GM21515 (cell line): ENCODE results near the gene STAP1.

Experiments
- ATAC-seq: cut with Tn5 transposase; IDR thresholded peaks from one replicate; pipeline ENCODE4 v1.9.1; 2021; ENCODE audit not compliant: unreplicated experiment

The STAP1 gene

DNA sequence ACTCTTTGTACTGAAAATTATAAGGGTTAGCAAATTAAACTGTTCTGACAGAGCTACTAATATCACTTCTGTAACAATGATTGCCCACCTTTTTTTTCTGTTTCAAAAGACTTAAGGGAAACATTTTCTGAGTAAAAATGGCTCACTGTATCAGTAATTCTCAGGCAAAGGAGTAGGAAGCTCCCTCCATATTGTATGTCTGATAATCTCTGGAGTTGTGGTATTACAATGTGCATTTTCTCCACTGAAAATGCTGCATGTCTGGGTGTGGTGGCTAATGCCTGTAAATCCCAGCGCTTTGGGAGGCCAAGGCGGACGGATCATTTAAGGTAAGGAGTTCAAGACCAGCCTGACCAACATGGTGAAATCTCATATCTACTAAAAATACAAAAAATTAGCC is 4.4 kb upstream of the STAP1 start:
- ATAC-seq: no peak

DNA sequence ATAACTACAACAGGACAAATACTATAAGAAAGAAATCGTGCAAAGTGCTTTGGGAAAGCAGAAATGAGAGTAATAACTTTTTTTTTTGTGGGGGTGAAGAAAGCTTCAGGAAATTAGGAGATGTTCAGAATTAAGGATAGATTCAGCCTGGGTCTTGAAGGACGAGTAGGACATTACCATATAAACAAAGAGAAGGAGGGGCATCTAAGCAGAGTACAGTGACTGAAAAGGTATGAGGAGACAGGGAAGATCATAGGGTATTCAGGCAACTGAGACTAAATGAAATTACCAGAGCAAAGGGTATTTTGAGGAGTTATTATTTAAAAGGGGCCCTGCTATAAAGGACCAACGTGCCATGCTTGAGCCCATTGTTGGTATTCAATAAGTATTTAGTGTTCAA is 3.1 kb upstream of the STAP1 start:
- ATAC-seq: no peak

GRCh38 chr4:67556436-67556835 is 2.1 kb upstream of the STAP1 start:
- no peak for ATAC-seq

DNA sequence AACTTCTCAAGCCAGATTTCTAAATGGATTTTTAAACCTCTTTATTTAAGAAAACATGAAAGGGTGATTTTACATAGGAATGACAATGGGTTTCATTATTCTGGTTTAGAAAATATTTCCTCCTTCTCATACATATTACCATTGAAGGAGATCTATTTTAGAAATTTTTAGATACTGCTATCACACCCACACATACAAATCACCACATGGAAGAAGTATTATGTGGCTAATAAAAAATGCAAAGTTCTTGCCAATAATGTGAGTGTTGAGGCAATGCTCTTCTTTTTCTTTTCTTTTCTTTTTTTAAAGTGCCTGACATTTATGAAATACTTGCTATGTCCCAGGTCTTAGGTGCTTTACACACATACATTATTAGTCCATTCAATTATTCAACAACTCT is 6.8 kb downstream of the STAP1 start:
- ATAC-seq: no peak

- no peak for ATAC-seq
These were observed 7.8 kb downstream of the STAP1 start for GRCh38 chr4:67566335-67566734.

GRCh38 chr4:67568820-67569219 is 10.3 kb downstream of the STAP1 start:
- no peak for ATAC-seq

DNA sequence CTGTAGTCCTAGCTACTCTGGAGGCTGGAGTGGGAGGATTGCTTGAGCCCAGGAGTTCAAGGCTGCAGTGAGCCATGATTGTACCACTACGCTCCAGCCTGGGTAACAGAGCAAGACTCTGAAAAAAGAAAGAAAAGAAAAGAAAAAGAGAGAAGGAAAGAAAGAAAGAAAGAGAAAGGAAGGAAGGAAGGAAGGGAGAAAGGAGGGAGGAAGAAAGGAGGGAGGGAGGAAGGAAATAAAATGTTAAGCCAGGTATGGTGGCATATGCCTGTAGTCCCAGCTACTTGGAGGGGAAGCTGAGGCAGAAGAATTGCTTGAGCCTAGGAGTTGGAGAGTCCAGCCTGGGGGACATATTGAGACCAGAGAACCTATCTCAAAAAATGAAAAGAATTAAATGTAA is 12.0 kb downstream of the STAP1 start:
- ATAC-seq: no peak

- no peak for ATAC-seq
These were observed 13.4 kb downstream of the STAP1 start for GRCh38 chr4:67571975-67572374.

DNA sequence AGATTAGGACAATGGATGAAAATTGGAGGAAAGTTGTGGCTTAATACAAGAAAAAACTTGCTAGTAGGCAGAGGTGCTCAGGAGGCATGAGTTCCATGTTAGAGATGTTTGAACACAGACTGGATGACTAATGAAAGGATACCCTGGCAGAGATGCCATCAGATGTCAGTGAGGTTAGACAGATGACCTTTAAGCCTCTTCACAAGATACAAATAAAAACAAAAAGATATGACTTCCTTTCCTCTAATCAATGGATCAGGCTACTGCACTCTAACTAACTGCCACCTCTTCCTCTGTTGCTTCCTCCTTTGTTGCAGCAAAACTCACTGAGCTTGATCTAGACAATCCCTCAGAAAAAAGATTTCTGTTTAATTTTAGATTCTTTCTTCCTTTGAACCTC is 14.7 kb downstream of the STAP1 start:
- ATAC-seq: no peak

DNA sequence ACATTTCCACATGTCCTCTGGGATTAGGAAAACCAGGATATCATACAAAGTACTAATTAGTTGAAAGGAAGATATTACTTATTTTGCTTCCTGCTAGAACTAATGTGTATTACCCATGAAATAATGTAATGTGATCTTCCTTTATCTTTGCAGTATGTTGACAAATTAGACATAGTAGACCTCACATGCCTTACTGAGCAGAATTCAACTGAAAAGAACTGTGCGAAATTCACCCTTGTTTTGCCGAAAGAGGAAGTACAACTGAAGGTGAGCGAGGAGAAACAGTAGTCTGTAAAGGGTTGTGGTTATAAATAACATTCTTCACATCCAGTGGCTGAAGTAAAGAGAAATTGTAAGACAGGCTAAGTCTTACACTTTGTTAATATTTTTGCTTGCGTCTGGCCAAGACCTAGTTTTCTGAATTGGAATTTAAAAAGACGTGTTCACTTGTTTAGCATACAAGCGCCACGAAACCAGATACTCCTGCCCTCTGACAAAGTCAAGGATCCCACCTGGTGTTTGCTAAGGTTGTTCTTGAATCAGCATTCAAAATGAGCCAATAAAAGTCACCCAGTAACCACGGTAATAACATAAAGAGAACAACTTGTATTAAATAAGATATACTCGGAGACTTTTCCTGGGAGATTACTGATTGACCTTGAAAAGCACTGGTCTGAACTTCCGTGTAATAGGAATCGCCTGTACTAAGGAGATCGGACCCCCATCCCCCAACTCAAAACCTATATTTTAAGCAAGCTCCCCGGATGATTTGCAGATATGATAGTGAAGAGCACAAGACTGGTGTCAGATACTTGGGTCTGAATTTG is 16.9 kb downstream of the STAP1 start:
- ATAC-seq: peak; percentile 92

- ATAC-seq: peak; percentile 5
These were observed 17.5 kb downstream of the STAP1 start for GRCh38 chr4:67576059-67576466.

GRCh38 chr4:67576538-67576937 is 18.0 kb downstream of the STAP1 start:
- ATAC-seq: peak; percentile 40

GRCh38 chr4:67580577-67580976 is 22.1 kb downstream of the STAP1 start:
- ATAC-seq: peak; percentile 21

GRCh38 chr4:67581208-67581857 is 22.8 kb downstream of the STAP1 start:
- peak; percentile 46 for ATAC-seq

- no peak for ATAC-seq
These were observed 23.4 kb downstream of the STAP1 start for GRCh38 chr4:67581913-67582312.

DNA sequence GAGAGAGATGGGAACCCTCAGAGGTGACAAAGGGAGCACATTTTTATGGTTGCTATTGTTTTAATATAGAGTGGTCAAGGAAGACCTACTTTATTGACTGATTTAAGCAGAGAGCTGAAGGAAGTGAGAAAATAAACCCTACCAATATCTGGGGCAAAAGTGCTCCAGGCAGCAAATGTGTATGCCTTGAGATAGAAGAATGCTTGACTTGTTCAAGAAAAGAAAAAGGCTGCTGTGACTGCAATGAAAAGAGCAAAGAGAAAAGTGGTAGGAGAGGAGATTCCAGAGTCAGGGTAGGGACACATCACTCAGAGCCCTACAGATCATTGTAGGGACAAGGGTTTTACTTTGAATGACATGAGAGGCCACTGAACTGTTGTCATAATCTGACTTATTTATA is 26.0 kb downstream of the STAP1 start:
- no peak for ATAC-seq

DNA sequence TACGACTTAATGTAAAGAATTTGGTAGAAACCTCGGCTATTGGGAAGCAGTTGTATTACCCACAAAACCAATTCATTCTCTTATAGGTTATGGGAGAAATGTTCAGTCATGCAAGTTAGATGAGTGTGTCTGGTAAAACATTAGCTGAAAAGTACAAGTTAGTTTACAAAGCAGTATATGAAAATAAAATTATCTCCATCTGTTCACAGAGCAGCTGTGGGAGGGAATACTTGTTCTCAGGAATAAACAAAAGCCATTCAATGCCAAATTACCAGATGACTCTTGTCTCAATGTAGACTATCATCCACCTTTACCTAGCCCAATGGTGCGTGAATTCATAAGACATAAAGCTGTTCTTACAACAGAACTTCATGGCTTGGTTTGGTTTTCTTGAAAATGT is 28.6 kb downstream of the STAP1 start:
- ATAC-seq: no peak

- ATAC-seq: no peak
These were observed 35.2 kb downstream of the STAP1 start for GRCh38 chr4:67593741-67594175.

DNA sequence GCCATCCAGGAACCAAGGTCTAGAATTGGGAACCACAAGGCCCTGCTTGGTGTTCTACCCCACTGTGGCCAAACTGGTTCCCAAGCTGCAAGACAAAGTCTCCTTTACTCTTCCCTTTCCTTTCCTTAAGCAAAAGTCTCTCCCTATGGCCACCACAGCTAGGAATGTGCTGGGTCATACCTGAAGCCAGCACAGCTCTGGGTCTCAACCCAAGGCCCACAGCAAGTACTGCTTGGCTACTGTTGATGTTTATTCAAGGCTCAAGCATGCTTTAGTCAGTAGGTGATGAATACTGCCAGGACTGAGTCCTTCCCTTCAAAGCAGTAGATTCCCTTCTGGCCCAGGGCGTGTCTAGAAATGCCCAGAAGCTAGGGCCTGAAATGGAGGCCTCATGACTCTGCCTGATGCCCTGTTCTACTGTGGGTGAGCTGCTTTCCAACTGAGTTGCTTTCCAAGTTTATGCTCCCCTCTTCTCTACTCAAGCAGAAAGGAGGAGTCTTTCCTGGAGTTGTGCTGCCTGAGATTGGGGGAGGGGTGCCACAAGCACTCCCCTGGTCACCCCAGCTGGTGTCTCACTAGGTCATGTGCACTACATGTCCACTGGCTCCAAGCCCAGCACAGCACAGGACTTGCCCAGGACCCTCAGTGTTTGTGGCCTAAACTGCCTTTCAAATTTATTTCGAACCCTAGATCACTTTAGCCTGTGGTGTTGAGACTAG is 44.9 kb downstream of the STAP1 start:
- ATAC-seq: no peak

DNA sequence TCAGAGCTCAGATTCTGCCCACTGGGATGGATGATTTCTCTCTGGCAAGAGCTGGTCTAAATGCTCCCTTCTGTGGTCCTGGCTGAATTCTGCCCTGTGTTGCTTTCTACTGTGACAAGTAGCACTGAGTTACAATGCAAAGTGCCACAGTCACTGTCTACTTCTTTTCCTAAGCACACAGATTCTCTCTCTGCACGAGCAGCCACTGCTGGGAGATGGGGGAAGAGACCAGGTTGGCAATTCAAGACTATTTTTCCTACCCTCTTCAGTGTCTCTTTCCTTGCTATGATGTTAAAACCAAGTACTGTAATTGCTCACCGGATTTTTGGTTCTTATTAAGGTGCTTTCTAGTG is 45.5 kb downstream of the STAP1 start:
- no peak for ATAC-seq

DNA sequence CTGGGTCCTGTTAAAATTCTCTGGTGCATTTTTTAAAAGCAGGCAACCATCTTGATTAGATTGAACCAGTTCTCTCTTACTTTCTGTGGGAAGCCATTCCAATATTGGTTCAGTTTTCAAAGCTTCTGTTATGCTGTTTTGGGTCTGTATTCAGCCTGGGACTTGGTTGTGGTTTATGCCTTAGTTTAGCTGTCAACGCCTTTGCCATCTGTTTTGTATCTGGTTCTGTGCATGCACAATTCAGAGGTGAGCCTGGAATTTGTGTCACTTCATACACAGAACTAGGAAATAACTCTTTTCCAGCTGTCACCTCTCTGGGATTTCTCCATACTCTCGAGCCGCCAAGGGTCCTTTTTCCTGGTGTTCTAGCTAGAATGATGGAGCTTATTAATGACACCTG is 46.2 kb downstream of the STAP1 start:
- ATAC-seq: no peak

DNA sequence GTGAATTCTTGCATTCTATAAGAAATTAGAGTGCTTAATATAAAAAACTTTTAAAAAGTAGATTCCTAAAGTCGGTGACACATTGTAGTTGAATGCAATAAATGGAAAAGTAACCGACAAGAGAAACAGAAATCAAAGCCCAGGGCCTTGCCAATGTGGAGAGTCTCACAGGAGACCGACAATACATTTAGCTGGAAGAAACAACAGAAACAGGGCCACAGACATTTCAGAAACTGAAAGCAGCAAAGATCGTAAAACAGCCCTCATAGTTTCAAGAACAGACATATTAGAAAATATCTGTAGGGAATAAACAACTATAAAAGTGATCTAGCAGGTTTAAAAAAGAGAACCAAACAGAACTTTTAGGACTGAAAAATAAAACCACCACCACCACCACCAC is 49.5 kb downstream of the STAP1 start:
- no peak for ATAC-seq
